ENCODE data around the gene NHSL1.

DNA sequence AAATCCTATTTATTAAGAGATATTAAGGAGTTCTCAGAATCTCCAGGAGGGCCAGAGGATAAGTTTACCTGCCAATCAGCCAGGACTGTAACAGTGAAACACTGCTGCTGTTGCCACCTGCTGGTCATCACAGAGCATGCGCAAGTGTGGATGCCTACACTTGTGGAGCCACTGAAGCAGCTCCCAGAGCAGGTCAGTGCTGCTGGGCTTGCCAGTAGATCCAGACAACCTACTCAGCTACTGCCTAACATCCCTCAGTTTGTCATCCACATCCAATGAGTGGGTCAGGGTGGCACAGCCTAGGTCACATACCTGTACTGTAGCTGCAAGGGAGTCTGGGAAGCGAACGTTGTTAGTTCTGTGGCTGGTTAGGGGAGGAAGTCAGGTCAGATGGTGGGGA, 18.3 kb upstream of the NHSL1 start:
- TF ChIP-seq, protein P1, sequence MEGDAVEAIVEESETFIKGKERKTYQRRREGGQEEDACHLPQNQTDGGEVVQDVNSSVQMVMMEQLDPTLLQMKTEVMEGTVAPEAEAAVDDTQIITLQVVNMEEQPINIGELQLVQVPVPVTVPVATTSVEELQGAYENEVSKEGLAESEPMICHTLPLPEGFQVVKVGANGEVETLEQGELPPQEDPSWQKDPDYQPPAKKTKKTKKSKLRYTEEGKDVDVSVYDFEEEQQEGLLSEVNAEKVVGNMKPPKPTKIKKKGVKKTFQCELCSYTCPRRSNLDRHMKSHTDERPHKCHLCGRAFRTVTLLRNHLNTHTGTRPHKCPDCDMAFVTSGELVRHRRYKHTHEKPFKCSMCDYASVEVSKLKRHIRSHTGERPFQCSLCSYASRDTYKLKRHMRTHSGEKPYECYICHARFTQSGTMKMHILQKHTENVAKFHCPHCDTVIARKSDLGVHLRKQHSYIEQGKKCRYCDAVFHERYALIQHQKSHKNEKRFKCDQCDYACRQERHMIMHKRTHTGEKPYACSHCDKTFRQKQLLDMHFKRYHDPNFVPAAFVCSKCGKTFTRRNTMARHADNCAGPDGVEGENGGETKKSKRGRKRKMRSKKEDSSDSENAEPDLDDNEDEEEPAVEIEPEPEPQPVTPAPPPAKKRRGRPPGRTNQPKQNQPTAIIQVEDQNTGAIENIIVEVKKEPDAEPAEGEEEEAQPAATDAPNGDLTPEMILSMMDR (IDR thresholded peaks at IDR 0.05), result peak; percentile 49 to 67 (median 56)
- TF ChIP-seq POLR2A (IDR thresholded peaks at IDR 0.05), result no peak

Measured in right lobe of liver (tissue), 4 donors.